Coronary artery (tissue), 2 donors: Measurements from ENCODE around the gene HBG1.
"Not testable (repeated sequence)": the region's sequence is repeated elsewhere in the genome, so short reads cannot be mapped to it uniquely, and the experiment has no call there.

Experiments used
- DNase-seq: peaks from one replicate; pipeline ENCODE4 v3.0.0-alpha.2; 2017; ENCODE audit warnings: low spot score
- H3K27ac ChIP-seq, 2 donors: fragments of 200-600 bp; sonication (generic); one replicate each; pipeline ENCODE4 v1.5.1; 2016 to 2019
- H3K4me3 ChIP-seq: fragments of 200-600 bp; sonication (generic); 2 replicates; pipeline ENCODE4 v1.5.1; 2016; ENCODE audit warnings: mild to moderate bottlenecking, moderate library complexity
- TF ChIP-seq, protein P1 (sequence below): fragments of 200-600 bp; sonication (generic); IDR thresholded peaks from one replicate; pipeline ENCODE4 v1.5.1; 2019; ENCODE audit warnings: antibody characterized with exemption

Gene HBG1

DNA sequence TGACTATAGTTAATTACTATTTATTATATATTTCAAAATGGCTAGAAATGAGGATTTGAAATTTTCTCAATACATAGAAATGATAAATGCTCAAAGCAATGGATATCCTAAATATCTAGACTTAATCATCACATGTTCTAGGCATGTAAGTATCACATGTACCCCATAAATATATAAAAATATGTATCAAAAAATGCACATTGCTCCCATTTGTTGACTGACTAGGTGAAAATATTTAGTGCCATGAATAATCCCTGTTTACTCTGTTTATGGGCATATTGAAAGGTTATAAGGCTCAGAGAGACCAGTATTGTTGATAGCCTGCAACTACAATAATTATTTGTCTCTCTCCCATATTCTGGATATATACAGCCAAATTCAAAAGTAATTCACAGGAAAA, 17.0 kb upstream of the HBG1 start:
- no peak overlapping the region for H3K27ac ChIP-seq
- DNase-seq: no peak
- H3K4me3 ChIP-seq: no peak overlapping the region
- TF ChIP-seq, protein P1, sequence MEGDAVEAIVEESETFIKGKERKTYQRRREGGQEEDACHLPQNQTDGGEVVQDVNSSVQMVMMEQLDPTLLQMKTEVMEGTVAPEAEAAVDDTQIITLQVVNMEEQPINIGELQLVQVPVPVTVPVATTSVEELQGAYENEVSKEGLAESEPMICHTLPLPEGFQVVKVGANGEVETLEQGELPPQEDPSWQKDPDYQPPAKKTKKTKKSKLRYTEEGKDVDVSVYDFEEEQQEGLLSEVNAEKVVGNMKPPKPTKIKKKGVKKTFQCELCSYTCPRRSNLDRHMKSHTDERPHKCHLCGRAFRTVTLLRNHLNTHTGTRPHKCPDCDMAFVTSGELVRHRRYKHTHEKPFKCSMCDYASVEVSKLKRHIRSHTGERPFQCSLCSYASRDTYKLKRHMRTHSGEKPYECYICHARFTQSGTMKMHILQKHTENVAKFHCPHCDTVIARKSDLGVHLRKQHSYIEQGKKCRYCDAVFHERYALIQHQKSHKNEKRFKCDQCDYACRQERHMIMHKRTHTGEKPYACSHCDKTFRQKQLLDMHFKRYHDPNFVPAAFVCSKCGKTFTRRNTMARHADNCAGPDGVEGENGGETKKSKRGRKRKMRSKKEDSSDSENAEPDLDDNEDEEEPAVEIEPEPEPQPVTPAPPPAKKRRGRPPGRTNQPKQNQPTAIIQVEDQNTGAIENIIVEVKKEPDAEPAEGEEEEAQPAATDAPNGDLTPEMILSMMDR: no peak

DNA sequence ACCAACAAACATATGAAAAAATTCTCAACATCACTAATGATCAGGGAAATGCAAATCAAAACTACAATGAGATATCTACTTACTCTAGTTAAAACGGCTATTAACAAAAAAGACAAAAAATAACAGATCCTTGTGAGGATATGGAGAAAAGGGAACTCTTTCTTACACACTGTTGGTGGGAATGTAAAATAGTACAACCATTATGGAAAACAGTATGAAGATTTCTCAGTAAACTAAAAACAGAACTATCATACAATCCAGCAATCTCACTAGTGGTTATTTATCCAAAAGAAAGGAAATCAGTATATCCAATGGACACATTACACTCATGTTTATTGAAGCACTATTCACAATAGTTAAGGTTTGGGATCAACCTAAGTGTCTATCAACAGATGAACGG, 16.2 kb upstream of the HBG1 start:
- no peak overlapping the region for H3K4me3 ChIP-seq
- no peak overlapping the region for H3K27ac ChIP-seq
- DNase-seq: no peak
- TF ChIP-seq, protein P1: no peak

DNA sequence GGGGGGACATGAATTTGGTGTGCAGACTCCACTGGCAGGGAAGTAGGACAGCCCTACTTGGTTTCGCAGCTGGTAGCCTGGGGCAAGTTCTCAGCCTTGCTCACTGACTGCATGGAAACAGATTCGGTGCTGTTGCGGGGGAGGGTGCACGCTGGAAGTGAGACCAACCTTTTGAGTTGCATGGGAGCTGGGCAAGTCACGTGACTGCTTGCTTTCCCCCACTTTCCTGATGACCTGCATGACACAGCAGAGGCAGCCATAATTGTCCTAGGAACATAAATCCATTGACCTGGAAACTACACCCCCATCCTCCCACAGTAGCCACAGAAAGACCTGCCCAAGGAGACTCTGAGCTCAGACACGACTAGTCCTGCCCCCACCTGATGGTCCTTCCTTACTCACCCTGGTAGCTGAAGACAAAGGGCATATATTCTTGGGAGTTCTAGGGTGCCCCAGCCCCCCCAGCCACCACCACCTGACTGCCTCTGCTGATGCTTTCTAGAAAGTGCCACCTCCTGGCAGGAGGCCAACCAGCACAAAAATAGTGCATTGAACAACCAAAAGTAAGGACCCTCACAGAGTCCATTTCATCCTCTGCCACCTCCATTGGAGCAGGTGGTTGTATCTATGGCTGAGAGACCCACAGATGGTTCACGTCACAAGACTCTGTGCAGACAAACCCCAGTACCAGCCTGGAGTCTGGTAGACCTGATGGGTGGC, 9.0 kb upstream of the HBG1 start:
- no peak overlapping the region for H3K27ac ChIP-seq
- TF ChIP-seq, protein P1: no peak
- no peak overlapping the region for H3K4me3 ChIP-seq
- no peak for DNase-seq

DNA sequence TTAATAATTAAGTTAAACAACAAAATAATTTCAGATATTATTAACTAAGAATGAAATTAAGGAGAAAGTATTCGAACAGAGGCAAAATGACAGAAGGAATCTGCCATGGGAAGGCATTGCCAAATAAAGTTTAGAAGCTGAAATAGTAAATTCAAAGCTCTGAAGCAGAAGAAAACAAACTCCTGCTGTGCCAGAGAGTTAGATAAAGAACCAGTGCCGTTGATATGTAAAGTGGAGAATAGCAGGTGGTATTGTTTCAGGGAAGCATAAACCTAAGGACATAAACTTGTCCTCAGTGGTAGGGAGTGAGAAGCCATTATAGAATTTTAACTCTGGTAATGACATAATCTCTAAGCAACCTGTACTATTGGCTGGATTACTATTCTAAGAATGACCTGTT, 7.6 kb upstream of the HBG1 start:
- no peak for DNase-seq
- TF ChIP-seq, protein P1: no peak
- Histone ChIP-seq H3K4me3 (no peak overlapping the region), H3K27ac (no peak overlapping the region)

DNA sequence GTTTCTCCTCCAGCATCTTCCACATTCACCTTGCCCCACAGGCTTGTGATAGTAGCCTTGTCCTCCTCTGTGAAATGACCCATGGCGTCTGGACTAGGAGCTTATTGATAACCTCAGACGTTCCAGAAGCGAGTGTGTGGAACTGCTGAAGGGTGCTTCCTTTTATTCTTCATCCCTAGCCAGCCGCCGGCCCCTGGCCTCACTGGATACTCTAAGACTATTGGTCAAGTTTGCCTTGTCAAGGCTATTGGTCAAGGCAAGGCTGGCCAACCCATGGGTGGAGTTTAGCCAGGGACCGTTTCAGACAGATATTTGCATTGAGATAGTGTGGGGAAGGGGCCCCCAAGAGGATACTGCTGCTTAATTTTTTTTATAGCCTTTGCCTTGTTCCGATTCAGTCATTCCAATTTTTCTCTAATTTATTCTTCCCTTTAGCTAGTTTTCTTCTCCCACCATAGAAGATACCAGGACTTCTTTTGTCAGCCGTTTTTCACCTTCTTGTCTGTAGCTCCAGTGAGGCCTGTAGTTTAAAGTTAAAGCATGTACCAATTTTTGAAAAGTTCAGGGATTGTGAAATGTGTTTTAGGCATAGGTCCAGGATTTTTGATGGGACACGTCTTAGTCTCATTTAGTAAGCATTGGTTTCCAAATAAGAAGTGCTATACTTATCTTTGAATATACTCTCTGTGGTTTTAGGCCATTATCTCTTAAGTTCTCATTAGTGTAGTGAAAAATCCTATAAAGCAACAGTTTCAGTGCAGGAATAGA, 5.2 kb upstream of the HBG1 start, which contains the start of gene HBG2:
HBG2 (minus strand) TSS at position 136 of the 768 bp plus-strand sequence; CDS start at position 83, 53 bp downstream.
- not testable (repeated sequence) for DNase-seq

DNA sequence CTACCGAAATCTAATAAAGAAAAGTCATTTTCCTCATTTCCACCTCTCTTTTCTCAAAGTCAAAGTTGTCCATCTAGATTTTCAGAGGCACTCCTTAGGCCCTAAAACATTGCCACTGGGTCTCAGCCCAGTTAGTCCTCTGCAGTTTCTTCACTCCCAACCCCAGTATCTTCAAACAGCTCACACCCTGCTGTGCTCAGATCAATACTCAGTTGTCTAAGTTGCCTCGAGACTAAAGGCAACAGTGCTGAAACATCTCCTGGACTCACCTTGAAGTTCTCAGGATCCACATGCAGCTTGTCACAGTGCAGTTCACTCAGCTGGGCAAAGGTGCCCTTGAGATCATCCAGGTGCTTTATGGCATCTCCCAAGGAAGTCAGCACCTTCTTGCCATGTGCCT, 4.4 kb upstream of the HBG1 start:
- H3K27ac ChIP-seq, H3K4me3 ChIP-seq, DNase-seq: not testable (repeated sequence)

More for the DNA sequence above, 5.2 kb upstream of the HBG1 start, which contains the start of gene HBG2:
- not testable (repeated sequence) for H3K27ac ChIP-seq, H3K4me3 ChIP-seq

DNA sequence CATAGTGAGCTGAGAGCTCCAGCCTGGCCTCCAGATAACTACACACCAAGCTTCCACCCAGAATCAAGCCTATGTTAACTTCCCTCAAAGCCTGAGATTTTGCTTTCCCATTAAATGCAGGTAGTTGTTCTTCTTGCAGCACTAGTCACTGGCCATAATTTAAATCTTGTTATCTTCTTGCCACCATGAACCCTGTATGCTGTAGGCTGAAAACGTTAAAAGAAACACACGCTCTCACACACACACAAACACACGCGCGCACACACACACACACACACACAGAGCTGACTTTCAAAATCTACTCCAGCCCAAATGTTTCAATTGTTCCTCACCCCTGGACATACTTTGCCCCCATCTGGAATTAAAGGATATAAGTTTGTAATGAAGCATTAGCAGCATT, 3.8 kb upstream of the HBG1 start:
- H3K27ac ChIP-seq, DNase-seq, H3K4me3 ChIP-seq: not testable (repeated sequence)

DNA sequence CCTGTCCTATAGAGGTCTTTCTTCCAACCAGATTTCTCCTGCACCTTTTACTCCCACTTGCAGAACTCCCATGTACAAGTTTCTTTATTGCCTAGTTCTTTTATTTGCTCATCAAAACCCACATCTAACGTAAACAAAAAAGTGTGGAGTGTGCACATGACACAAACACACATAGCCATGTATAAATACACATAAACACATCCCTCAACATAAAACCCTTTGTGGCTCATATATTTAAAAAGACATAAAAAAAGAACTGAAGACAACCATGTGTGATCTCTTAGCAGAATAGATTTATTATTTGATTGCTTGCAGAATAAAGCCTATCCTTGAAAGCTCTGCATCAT, 3.2 kb upstream of the HBG1 start:
- Histone ChIP-seq H3K27ac (no peak overlapping the region), H3K4me3 (no peak overlapping the region)
- DNase-seq: no peak
- TF ChIP-seq, protein P1: no peak
